Prostate gland (tissue), 2 donors: ENCODE data around the gene LTBP2.

Experiments
- CTCF ChIP-seq, 4 experiments: fragments of 200-600 bp in 2 of 4; fragments of 450-650 bp in 2 of 4; sonication (generic) in 2 of 4; IDR thresholded peaks; 1 replicate in 3 of 4; 2 replicates in 1 of 4; pipeline ENCODE4 v1.5.1; 2016 to 2019; ENCODE audit warnings: antibody characterized with exemption in 4 of 4, mild to moderate bottlenecking in 2 of 4, moderate library complexity in 2 of 4
- POLR2A ChIP-seq: fragments of 450-650 bp; IDR thresholded peaks from one replicate; pipeline ENCODE4 v1.6.1; 2016; ENCODE audit warnings: antibody characterized with exemption, mild to moderate bottlenecking

- TF ChIP-seq CTCF (IDR thresholded peaks at IDR 0.05) (no peak), POLR2A (no peak)
Measured at GRCh38 chr14:74616996-74617700, 5.1 kb upstream of the LTBP2 start.
